Measurements from ENCODE around the gene GALNS. TPM values are rescaled to one million over a fixed set of nuclear protein-coding genes. Genes with fewer than 3 reads are reported as not detected.

Gene GALNS
- polyA plus RNA-seq, 1 donor: 32.2 TPM

- Histone ChIP-seq H3K27me3 (ENCODE audit: control insufficient read depth, insufficient read depth, low read length) (no peaks in the 10 kb centered on the region), H3K27ac (ENCODE audit: low read length) (no peak overlapping the region), H3K4me3 (ENCODE audit: low read length) (no peak overlapping the region), H3K4me1 (ENCODE audit: control insufficient read depth, insufficient read depth, low read length) (peaks cover 19% of the 10 kb centered on the region), H3K36me3 (ENCODE audit: control insufficient read depth, insufficient read depth, low read length) (peaks cover 7% of the 10 kb centered on the region), H3K9me3 (ENCODE audit: control insufficient read depth, low read depth, low read length) (peaks cover 2% of the 10 kb centered on the region)
- WGBS (ENCODE audit: insufficient coverage, low lambda C conversion rate): no CpG with 5 or more reads among the region's 41 CpGs
- no peak for DNase-seq
These were observed 39.8 kb downstream of the GALNS start for GRCh38 chr16:88816736-88817535.

GRCh38 chr16:88815901-88816589 lies 40.7 kb downstream of the GALNS start:
- Histone ChIP-seq H3K36me3 (ENCODE audit: control insufficient read depth, insufficient read depth, low read length) (no peaks in the 10 kb centered on the region), H3K27ac (ENCODE audit: low read length) (no peak overlapping the region), H3K9me3 (ENCODE audit: control insufficient read depth, low read depth, low read length) (peaks cover 2% of the 10 kb centered on the region), H3K4me3 (ENCODE audit: low read length) (no peak overlapping the region), H3K27me3 (ENCODE audit: control insufficient read depth, insufficient read depth, low read length) (no peaks in the 10 kb centered on the region), H3K4me1 (ENCODE audit: control insufficient read depth, insufficient read depth, low read length) (peaks cover 20% of the 10 kb centered on the region)
- WGBS (ENCODE audit: insufficient coverage, low lambda C conversion rate): no CpG with 5 or more reads among the region's 19 CpGs
- no peak for DNase-seq

GRCh38 chr16:88815227-88815626 lies 41.5 kb downstream of the GALNS start:
- no peak for DNase-seq
- Histone ChIP-seq H3K27ac (ENCODE audit: low read length) (no peak overlapping the region), H3K36me3 (ENCODE audit: control insufficient read depth, insufficient read depth, low read length) (peaks cover under 1% of the 10 kb centered on the region), H3K4me3 (ENCODE audit: low read length) (no peak overlapping the region), H3K27me3 (ENCODE audit: control insufficient read depth, insufficient read depth, low read length) (no peaks in the 10 kb centered on the region), H3K9me3 (ENCODE audit: control insufficient read depth, low read depth, low read length) (peaks cover 2% of the 10 kb centered on the region), H3K4me1 (ENCODE audit: control insufficient read depth, insufficient read depth, low read length) (peaks cover 28% of the 10 kb centered on the region)
- WGBS (ENCODE audit: insufficient coverage, low lambda C conversion rate): no CpG with 5 or more reads among the region's 10 CpGs

- no CpG with 5 or more reads among the region's 13 CpGs for WGBS (ENCODE audit: insufficient coverage, low lambda C conversion rate)
- H3K4me1 ChIP-seq (ENCODE audit: control insufficient read depth, insufficient read depth, low read length): peaks cover 32% of the 10 kb centered on the region
These were observed 42.6 kb downstream of the GALNS start for GRCh38 chr16:88814144-88814502.

GRCh38 chr16:88813269-88814143 lies 43.2 kb downstream of the GALNS start:
- no CpG with 5 or more reads among the region's 26 CpGs for WGBS (ENCODE audit: insufficient coverage, low lambda C conversion rate)

More at GRCh38 chr16:88814144-88814502, 42.6 kb downstream of the GALNS start:
- Histone ChIP-seq H3K4me3 (ENCODE audit: low read length) (no peak overlapping the region), H3K27ac (ENCODE audit: low read length) (no peak overlapping the region), H3K27me3 (ENCODE audit: control insufficient read depth, insufficient read depth, low read length) (no peaks in the 10 kb centered on the region), H3K36me3 (ENCODE audit: control insufficient read depth, insufficient read depth, low read length) (peaks cover 11% of the 10 kb centered on the region), H3K9me3 (ENCODE audit: control insufficient read depth, low read depth, low read length) (peaks cover 2% of the 10 kb centered on the region)
- DNase-seq: no peak

GRCh38 chr16:88812513-88813268 lies 44.1 kb downstream of the GALNS start:
- no CpG with 5 or more reads among the region's 37 CpGs for WGBS (ENCODE audit: insufficient coverage, low lambda C conversion rate)
- no peak for DNase-seq
- H3K27ac ChIP-seq (ENCODE audit: low read length): peak overlapping the region; percentile 95
- peaks cover 25% of the 10 kb centered on the region for H3K36me3 ChIP-seq (ENCODE audit: control insufficient read depth, insufficient read depth, low read length)
- no peaks in the 10 kb centered on the region for H3K27me3 ChIP-seq (ENCODE audit: control insufficient read depth, insufficient read depth, low read length)
- peaks cover 32% of the 10 kb centered on the region for H3K4me1 ChIP-seq (ENCODE audit: control insufficient read depth, insufficient read depth, low read length)
- H3K4me3 ChIP-seq (ENCODE audit: low read length): peak overlapping the region; percentile 74
- H3K9me3 ChIP-seq (ENCODE audit: control insufficient read depth, low read depth, low read length): peaks cover 2% of the 10 kb centered on the region

More at GRCh38 chr16:88813269-88814143, 43.2 kb downstream of the GALNS start:
- Histone ChIP-seq H3K9me3 (ENCODE audit: control insufficient read depth, low read depth, low read length) (peaks cover 2% of the 10 kb centered on the region), H3K27ac (ENCODE audit: low read length) (no peak overlapping the region), H3K4me1 (ENCODE audit: control insufficient read depth, insufficient read depth, low read length) (peaks cover 32% of the 10 kb centered on the region), H3K27me3 (ENCODE audit: control insufficient read depth, insufficient read depth, low read length) (no peaks in the 10 kb centered on the region), H3K4me3 (ENCODE audit: low read length) (no peak overlapping the region), H3K36me3 (ENCODE audit: control insufficient read depth, insufficient read depth, low read length) (peaks cover 16% of the 10 kb centered on the region)
- DNase-seq: no peak

- Histone ChIP-seq H3K36me3 (ENCODE audit: control insufficient read depth, insufficient read depth, low read length) (peaks cover 26% of the 10 kb centered on the region), H3K27me3 (ENCODE audit: control insufficient read depth, insufficient read depth, low read length) (no peaks in the 10 kb centered on the region), H3K9me3 (ENCODE audit: control insufficient read depth, low read depth, low read length) (peaks cover 2% of the 10 kb centered on the region), H3K4me3 (ENCODE audit: low read length) (peak within 1 kb of the TSS; percentile 76), H3K27ac (ENCODE audit: low read length) (peak within 1 kb of the TSS; percentile 95), H3K4me1 (ENCODE audit: control insufficient read depth, insufficient read depth, low read length) (peaks cover 32% of the 10 kb centered on the region)
- no CpG with 5 or more reads among the region's 84 CpGs for WGBS (ENCODE audit: insufficient coverage, low lambda C conversion rate)
- peak; percentile 92 to 95 for DNase-seq
These were observed 44.8 kb downstream of the GALNS start, which contains the start of gene APRT for GRCh38 chr16:88811769-88812512. Gene APRT (minus strand): TSS chr16:88811928. CDS start chr16:88811899, 29 bp downstream.

- no CpG with 5 or more reads among the region's 65 CpGs for WGBS (ENCODE audit: insufficient coverage, low lambda C conversion rate)
- H3K27me3 ChIP-seq (ENCODE audit: control insufficient read depth, insufficient read depth, low read length): no peaks in the 10 kb centered on the region
- peak overlapping the region; percentile 95 for H3K27ac ChIP-seq (ENCODE audit: low read length)
- H3K4me1 ChIP-seq (ENCODE audit: control insufficient read depth, insufficient read depth, low read length): peaks cover 32% of the 10 kb centered on the region
- H3K4me3 ChIP-seq (ENCODE audit: low read length): peak overlapping the region; percentile 76
- peaks cover 2% of the 10 kb centered on the region for H3K9me3 ChIP-seq (ENCODE audit: control insufficient read depth, low read depth, low read length)
- peak; percentile 86 to 92 for DNase-seq
- H3K36me3 ChIP-seq (ENCODE audit: control insufficient read depth, insufficient read depth, low read length): peaks cover 34% of the 10 kb centered on the region
These were observed 45.6 kb downstream of the GALNS start for GRCh38 chr16:88810912-88811768.
